ENCODE results near the gene RABEP1. TPM values are rescaled to one million over a fixed set of nuclear protein-coding genes. Genes with fewer than 3 reads are reported as not detected.

The RABEP1 gene
- total RNA-seq = 10 to 100 TPM; 42.1 to 42.7 TPM

GRCh38 chr17:5281814-5282641 is at the start of gene RABEP1:
RABEP1 (plus strand) TSS chr17:5282284; CDS start chr17:5282487, 203 bp downstream.

GRCh38 chr17:5234645-5235576 is 47.2 kb upstream of the RABEP1 start, which contains the start of gene SCIMP:
SCIMP (minus strand) TSS chr17:5234860; CDS start chr17:5234755, 105 bp downstream.

GRCh38 chr17:5419356-5419958 is 137.4 kb downstream of the RABEP1 start, which contains the start of gene NUP88:
NUP88 (minus strand) TSS chr17:5419662; CDS start chr17:5419650, 12 bp downstream.

GRCh38 chr17:5419959-5420653 is 138.0 kb downstream of the RABEP1 start, which contains the start of gene RPAIN:
RPAIN (plus strand) TSS chr17:5420182; CDS start chr17:5420211, 29 bp downstream.

Other genes with a start within 250 kb of the RABEP1 start
- under 1 TPM; 0.51 to 0.58 TPM for gene SLC52A1, start 246.9 kb upstream of the RABEP1 start, total RNA-seq
- 1 to 10 TPM; 7.0 to 7.5 TPM for gene ZFP3, start 203.8 kb upstream of the RABEP1 start, total RNA-seq
- gene ZNF232, start 170.4 kb upstream of the RABEP1 start, total RNA-seq = 10 to 100 TPM in 1 of 2 experiments, 1 to 10 TPM in 1; 9.2 to 11.0 TPM
- gene USP6, start 166.3 kb upstream of the RABEP1 start, total RNA-seq = under 1 TPM; 0.08 to 0.10 TPM
- gene ZNF594, start 90.4 kb upstream of the RABEP1 start, total RNA-seq = 10 to 100 TPM; 12.7 TPM
- not detected for gene SCIMP, start 47.4 kb upstream of the RABEP1 start, total RNA-seq
- 10 to 100 TPM; 72.1 to 72.7 TPM for gene NUP88, start 137.4 kb downstream of the RABEP1 start, total RNA-seq
- 10 to 100 TPM; 47.9 to 49.9 TPM for gene RPAIN, start 137.9 kb downstream of the RABEP1 start, total RNA-seq
- gene C1QBP, start 156.9 kb downstream of the RABEP1 start, total RNA-seq = 100 to 1,000 TPM; 135 to 143 TPM
- 10 to 100 TPM; 12.7 to 13.7 TPM for gene DHX33, start 186.7 kb downstream of the RABEP1 start, total RNA-seq
- 10 to 100 TPM; 58.7 to 63.8 TPM for gene DERL2, start 203.9 kb downstream of the RABEP1 start, total RNA-seq
- 10 to 100 TPM; 28.6 to 30.5 TPM for gene MIS12, start 204.3 kb downstream of the RABEP1 start, total RNA-seq

All from activated naive CD4-positive, alpha-beta T cell treated with anti-CD3 and anti-CD28 coated beads, Interleukin-2, amount 10 ng/mL, durations not matched to agents 5 hours and 36 hours (primary cell).